ENCODE data around the gene PLXDC2. TPM values are rescaled to one million over a fixed set of nuclear protein-coding genes. Genes with fewer than 3 reads are reported as not detected.

PLXDC2 gene
- polyA plus RNA-seq, 1 of the 3 experiments (the other 2 are of a cell fraction), result 2.5 TPM

GRCh38 chr10:19825700-19826099 is 9.5 kb downstream of the PLXDC2 start:
- ChIA-PET CTCF (interaction anchor here (0.6 kb wide), 1 partner anchor 945 kb away, joined by 3 read pairs; no protein-coding TSS in a partner anchor), POLR2A (no interaction called here)
- Histone ChIP-seq H3K4me2 (no peak overlapping the region), H3K4me1 (ENCODE audit: control insufficient read depth in 1 of 2, insufficient read depth in 2 of 2, low read depth in 1 of 2, low read length in 1 of 2) (peaks cover 5 to 16% of the 10 kb centered on the region in 2 experiments; a peak in 3 of 4 replicates), H3F3A (replicated peaks; ENCODE audit: insufficient read depth) (no peaks in the 10 kb centered on the region), H2AFZ (ENCODE audit: low read depth) (no peak overlapping the region; the same call in 1 of the 2 replicates), H3K4me3 (ENCODE audit: low read depth in 2 of 2, low read length in 1 of 2) (no peak overlapping the region), H3K36me3 (replicated peaks in 1 of 2; ENCODE audit: control insufficient read depth in 1 of 2, insufficient read depth in 2 of 2, low read length in 1 of 2) (no peaks in the 10 kb centered on the region), H3K9me2 (no peaks in the 10 kb centered on the region), H4K20me1 (ENCODE audit: insufficient read depth) (no peaks in the 10 kb centered on the region), H3K9ac (no peak overlapping the region), H3K27me3 (ENCODE audit: insufficient read depth) (no peaks in the 10 kb centered on the region), H3K79me2 (ENCODE audit: insufficient read depth) (no peaks in the 10 kb centered on the region), H3K27ac (ENCODE audit: low read depth in 2 of 2, low read length in 1 of 2) (no peak overlapping the region), H3K9me3 (no peaks in the 10 kb centered on the region)
- 47% methylated on average over 2 of the region's 2 CpGs for WGBS (ENCODE audit: low lambda C conversion rate)
- no peak for DNase-seq
- TF ChIP-seq USF1 (IDR thresholded peaks at IDR 0.05; ENCODE audit: borderline replicate concordance, low read depth) (no peak), TAF1 (IDR thresholded peaks at IDR 0.05; ENCODE audit: borderline replicate concordance, low read depth, low read length) (no peak), RCOR1 (IDR thresholded peaks at IDR 0.05; ENCODE audit: low read length) (no peak), USF2 (IDR thresholded peaks at IDR 0.05; ENCODE audit: borderline replicate concordance, low read depth, low read length) (no peak), PBX3 (IDR thresholded peaks at IDR 0.05) (no peak), RFX5 (IDR thresholded peaks at IDR 0.05; ENCODE audit: low read length) (no peak), FOXJ3 (CRISPR knock-in tag; IDR thresholded peaks at IDR 0.05) (no peak), RXRA (IDR thresholded peaks at IDR 0.05; ENCODE audit: borderline replicate concordance, low read depth) (no peak), REST (IDR thresholded peaks at IDR 0.05; ENCODE audit: low read depth, low read length) (no peak), MXI1 (IDR thresholded peaks at IDR 0.05; ENCODE audit: low read depth, low read length) (no peak), FOSL2 (IDR thresholded peaks at IDR 0.05; ENCODE audit: borderline replicate concordance, low read depth) (no peak), RAD21 (IDR thresholded peaks at IDR 0.05; ENCODE audit: low read length) (no peak)

Measured in SK-N-SH (cell line).